Mesendoderm (in vitro differentiated cells): Measurements from ENCODE around the gene OR56B4.
A peak's percentile ranks its signal among the peaks of the same experiment; 100 is the strongest.
"Not testable (repeated sequence)": the region's sequence is repeated elsewhere in the genome, so short reads cannot be mapped to it uniquely, and the experiment has no call there.

ENCODE experiments used
- DNase-seq: peaks from one replicate; pipeline ENCODE4 v3.0.0; 2013
- H2AK5ac ChIP-seq: 2 replicates; pipeline ENCODE4 v1.6.1; 2013; ENCODE audit warnings: low read length, inconsistent platforms
- H2BK120ac ChIP-seq: 2 replicates; pipeline ENCODE4 v1.6.1; 2013; ENCODE audit warnings: low read depth, mild to moderate bottlenecking, low read length, moderate library complexity, mixed read lengths
- H2BK15ac ChIP-seq: replicated peaks from 2 replicates; pipeline ENCODE4 v1.6.1; 2013; ENCODE audit warnings: low read depth, mild to moderate bottlenecking, moderate library complexity
- H2BK5ac ChIP-seq: 2 replicates; pipeline ENCODE4 v1.6.1; 2013; ENCODE audit warnings: low read length, inconsistent platforms
- H3K18ac ChIP-seq: 2 replicates; pipeline ENCODE4 v1.6.1; 2013; ENCODE audit warnings: mild to moderate bottlenecking, low read length, mixed read lengths
- H3K23ac ChIP-seq: one replicate; pipeline ENCODE4 v1.6.1; 2013; ENCODE audit warnings: low read length
- H3K27ac ChIP-seq: 2 replicates; pipeline ENCODE4 v1.5.1; 2013; ENCODE audit warnings: low read depth, mild to moderate bottlenecking, inconsistent platforms, low read length, moderate library complexity
- H3K27me3 ChIP-seq: 2 replicates; pipeline ENCODE4 v1.6.1; 2013; ENCODE audit warnings: low read length, control low read depth, mild to moderate bottlenecking, inconsistent platforms; ENCODE audit not compliant: insufficient read depth, poor library complexity
- H3K36me3 ChIP-seq: 2 replicates; pipeline ENCODE4 v1.6.1; 2013; ENCODE audit warnings: low read length, inconsistent platforms; ENCODE audit not compliant: control insufficient read depth, insufficient read depth
- H3K4ac ChIP-seq: one replicate; pipeline ENCODE4 v1.6.1; 2013; ENCODE audit warnings: low read depth, mild to moderate bottlenecking, low read length, moderate library complexity
- H3K4me1 ChIP-seq: 2 replicates; pipeline ENCODE4 v1.6.1; 2013; ENCODE audit warnings: low read depth, low read length, inconsistent platforms; ENCODE audit not compliant: control insufficient read depth
- H3K4me2 ChIP-seq: 2 replicates; pipeline ENCODE4 v1.6.1; 2013; ENCODE audit warnings: low read length
- H3K4me3 ChIP-seq: 2 replicates; pipeline ENCODE4 v1.5.1; 2013; ENCODE audit warnings: mild to moderate bottlenecking, low read length
- H3K56ac ChIP-seq: one replicate; pipeline ENCODE4 v1.6.1; 2013; ENCODE audit warnings: low read length
- H3K79me1 ChIP-seq: 2 replicates; pipeline ENCODE4 v1.6.1; 2013; ENCODE audit warnings: low read length, inconsistent platforms
- H3K79me2 ChIP-seq: 2 replicates; pipeline ENCODE4 v1.6.1; 2013; ENCODE audit warnings: mild to moderate bottlenecking, low read length; ENCODE audit not compliant: control insufficient read depth, insufficient read depth
- H3K9ac ChIP-seq: 2 replicates; pipeline ENCODE4 v1.6.1; 2013; ENCODE audit warnings: low read length, inconsistent platforms
- H4K5ac ChIP-seq: one replicate; pipeline ENCODE4 v1.6.1; 2013; ENCODE audit warnings: low read length
- H4K8ac ChIP-seq: one replicate; pipeline ENCODE4 v1.6.1; 2013; ENCODE audit warnings: low read depth, mild to moderate bottlenecking, control low read depth, low read length, moderate library complexity
- WGBS: extraction: QIAGEN DNeasy Blood & Tissue Kit; methylation state at CpG from one replicate; pipeline ENCODE4 v1.1.7; 2013; ENCODE audit warnings: low lambda C conversion rate, missing lambda C conversion rate; ENCODE audit not compliant: insufficient coverage; ENCODE audit errors: extremely low coverage; 5-methylcytosine and 5-hydroxymethylcytosine counted together

The OR56B4 gene

DNA sequence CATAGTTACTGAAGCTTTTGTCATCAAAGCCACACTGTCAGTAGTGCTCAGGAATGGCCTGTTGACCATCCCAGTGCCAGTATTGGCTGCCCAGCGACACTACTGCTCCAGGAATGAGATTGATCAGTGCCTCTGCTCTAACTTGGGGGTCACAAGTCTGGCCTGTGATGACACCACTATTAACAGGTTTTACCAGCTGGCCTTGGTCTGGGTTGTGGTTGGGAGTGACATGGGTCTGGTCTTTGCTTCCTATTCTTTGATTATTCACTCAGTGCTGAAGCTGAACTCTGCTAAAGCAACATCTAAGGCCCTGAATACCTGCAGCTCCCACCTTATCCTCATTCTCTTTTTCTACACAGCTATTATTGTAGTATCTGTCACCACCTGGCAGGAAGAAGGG is 21.5 kb downstream of the OR56B4 start:
- Histone ChIP-seq H3K4me3 (no peak overlapping the region), H3K4me2 (no peak overlapping the region)
- no CpG with 5 or more reads among the region's 1 CpG for WGBS

DNA sequence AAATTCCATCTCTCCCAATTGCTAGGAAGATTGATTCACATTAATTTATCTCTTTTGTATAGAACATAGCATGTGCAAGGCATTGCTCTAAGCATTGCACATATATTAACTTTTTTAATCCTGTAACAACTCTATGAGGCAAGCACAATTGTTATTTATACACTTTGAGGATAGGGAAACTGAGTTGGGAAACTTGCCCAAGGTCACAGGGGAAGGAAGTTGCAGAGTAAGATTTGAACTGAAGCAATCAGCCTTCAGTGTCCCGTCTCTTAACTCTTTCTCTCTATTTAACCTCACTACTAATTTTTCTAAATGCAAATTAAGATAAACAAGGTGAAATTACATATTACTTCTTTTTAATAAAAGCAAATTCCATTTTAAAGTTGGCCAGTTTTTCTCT is 22.2 kb downstream of the OR56B4 start:
- no peaks in the 10 kb centered on the region for H3K79me1 ChIP-seq
- no peak overlapping the region for H3K4ac ChIP-seq
- WGBS = no CpG with 5 or more reads among the region's 1 CpG
- no peak overlapping the region for H3K4me3 ChIP-seq
- H3K4me1 ChIP-seq = no peaks in the 10 kb centered on the region
- no peak overlapping the region for H2BK120ac ChIP-seq
- no peak overlapping the region for H4K5ac ChIP-seq
- H3K18ac ChIP-seq = no peak overlapping the region
- no peak overlapping the region for H3K27ac ChIP-seq
- no peaks in the 10 kb centered on the region for H3K27me3 ChIP-seq
- H3K4me2 ChIP-seq = no peak overlapping the region
- no peak overlapping the region for H4K8ac ChIP-seq
- H3K36me3 ChIP-seq = no peaks in the 10 kb centered on the region
- no peak for DNase-seq
- H2BK15ac ChIP-seq = no peak overlapping the region
- no peak overlapping the region for H3K9ac ChIP-seq
- no peak overlapping the region for H2AK5ac ChIP-seq
- no peak overlapping the region for H2BK5ac ChIP-seq
- no peaks in the 10 kb centered on the region for H3K79me2 ChIP-seq
- no peak overlapping the region for H3K23ac ChIP-seq
- no peak overlapping the region for H3K56ac ChIP-seq

More for the DNA sequence above, 21.5 kb downstream of the OR56B4 start:
- H3K36me3 ChIP-seq = no peaks in the 10 kb centered on the region
- no peak for DNase-seq
- no peaks in the 10 kb centered on the region for H3K27me3 ChIP-seq
- H3K56ac ChIP-seq = no peak overlapping the region
- H3K18ac ChIP-seq = no peak overlapping the region
- no peak overlapping the region for H2AK5ac ChIP-seq
- H3K4ac ChIP-seq = no peak overlapping the region
- no peak overlapping the region for H2BK120ac ChIP-seq
- no peak overlapping the region for H3K9ac ChIP-seq
- no peak overlapping the region for H3K23ac ChIP-seq
- no peaks in the 10 kb centered on the region for H3K4me1 ChIP-seq
- no peak overlapping the region for H3K27ac ChIP-seq
- H2BK15ac ChIP-seq = no peak overlapping the region
- no peaks in the 10 kb centered on the region for H3K79me1 ChIP-seq
- no peak overlapping the region for H2BK5ac ChIP-seq
- no peak overlapping the region for H4K5ac ChIP-seq
- H3K79me2 ChIP-seq = no peaks in the 10 kb centered on the region
- no peak overlapping the region for H4K8ac ChIP-seq

DNA sequence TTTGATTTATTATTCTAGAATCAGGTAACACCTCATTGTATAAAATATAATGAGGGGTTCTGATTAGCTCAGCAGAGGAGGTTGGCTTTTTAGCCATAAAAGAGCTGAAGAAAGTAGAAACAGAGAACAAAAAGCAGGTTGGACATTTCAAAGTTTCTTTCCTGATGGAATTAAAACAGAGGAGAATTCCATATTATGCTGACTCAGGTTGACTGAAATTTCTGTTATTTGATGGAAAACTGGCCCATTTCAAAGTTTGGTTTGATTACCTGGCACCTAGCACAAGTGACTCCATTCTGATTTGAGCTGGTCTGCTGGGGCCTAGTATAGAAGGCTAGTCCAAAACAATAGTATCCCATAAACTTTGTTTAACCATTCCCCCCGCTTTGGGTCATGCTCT is 24.9 kb downstream of the OR56B4 start:
- Histone ChIP-seq H3K23ac (no peak overlapping the region), H4K5ac (no peak overlapping the region), H3K4ac (no peak overlapping the region), H4K8ac (no peak overlapping the region), H3K4me3 (no peak overlapping the region), H3K79me2 (no peaks in the 10 kb centered on the region), H3K18ac (no peak overlapping the region), H3K79me1 (no peaks in the 10 kb centered on the region), H3K4me1 (peaks cover 2% of the 10 kb centered on the region), H2BK5ac (no peak overlapping the region), H3K9ac (no peak overlapping the region), H3K36me3 (no peaks in the 10 kb centered on the region), H2AK5ac (no peak overlapping the region), H3K4me2 (no peak overlapping the region), H2BK15ac (no peak overlapping the region), H2BK120ac (no peak overlapping the region), H3K27me3 (no peaks in the 10 kb centered on the region), H3K27ac (no peak overlapping the region), H3K56ac (no peak overlapping the region)
- no peak for DNase-seq
- WGBS = no CpG with 5 or more reads among the region's 1 CpG

DNA sequence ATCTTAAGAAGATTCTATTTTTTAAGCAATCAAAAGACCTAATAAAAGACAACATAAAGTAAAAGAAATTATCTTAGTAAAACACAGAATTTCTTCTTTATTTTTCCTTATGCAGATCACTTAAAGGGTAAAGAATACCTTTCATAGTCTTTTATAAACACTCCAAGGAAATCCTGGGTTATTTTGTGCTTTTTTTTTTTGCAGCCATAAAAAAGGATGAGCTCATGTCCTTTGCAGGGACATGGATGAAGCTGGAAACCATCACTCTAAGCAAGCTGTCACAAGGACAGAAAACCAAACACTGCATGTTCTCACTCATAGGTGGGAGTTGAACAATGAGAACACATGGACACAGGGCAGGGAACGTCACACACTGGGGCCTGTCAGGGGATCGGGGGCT is 28.5 kb downstream of the OR56B4 start:
- not testable (repeated sequence) for H2AK5ac ChIP-seq, H3K18ac ChIP-seq, H3K79me2 ChIP-seq, H4K5ac ChIP-seq, H3K4me3 ChIP-seq, DNase-seq, H3K4me1 ChIP-seq, H3K4me2 ChIP-seq, H2BK5ac ChIP-seq, H4K8ac ChIP-seq, H3K9ac ChIP-seq, H3K79me1 ChIP-seq, H2BK120ac ChIP-seq, H3K27ac ChIP-seq, H3K36me3 ChIP-seq, H3K4ac ChIP-seq, H3K56ac ChIP-seq, H3K23ac ChIP-seq, H3K27me3 ChIP-seq, H2BK15ac ChIP-seq
- no CpG with 5 or more reads among the region's 2 CpGs for WGBS

DNA sequence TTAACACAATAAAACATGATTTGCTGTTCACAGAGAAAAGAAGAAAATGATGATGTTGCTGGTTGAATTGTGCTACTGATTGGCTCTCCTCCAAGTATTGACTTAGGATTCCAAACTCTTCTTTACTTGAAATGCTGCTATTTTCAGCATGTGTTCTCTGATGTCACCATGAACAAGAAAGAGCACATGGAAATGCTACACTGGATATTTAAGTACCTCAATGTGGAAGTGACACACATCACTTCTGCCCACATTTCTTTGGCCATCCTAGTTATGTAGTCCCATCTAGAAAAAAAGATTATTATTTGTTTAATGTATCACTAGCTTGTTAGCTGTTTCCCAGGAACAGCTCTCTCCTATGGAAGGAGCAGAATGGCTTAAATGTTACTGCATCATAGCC is 35.5 kb downstream of the OR56B4 start:
- H4K8ac ChIP-seq = no peak overlapping the region
- H2BK5ac ChIP-seq = no peak overlapping the region
- DNase-seq = no peak
- H3K4ac ChIP-seq = no peak overlapping the region
- H2BK15ac ChIP-seq = no peak overlapping the region
- H3K36me3 ChIP-seq = no peaks in the 10 kb centered on the region
- no peaks in the 10 kb centered on the region for H3K4me1 ChIP-seq
- no peak overlapping the region for H3K23ac ChIP-seq
- H3K27ac ChIP-seq = no peak overlapping the region
- no peaks in the 10 kb centered on the region for H3K79me1 ChIP-seq
- H3K4me3 ChIP-seq = no peak overlapping the region
- no peak overlapping the region for H4K5ac ChIP-seq
- H2BK120ac ChIP-seq = no peak overlapping the region
- H2AK5ac ChIP-seq = no peak overlapping the region
- peak overlapping the region; percentile 38 for H3K56ac ChIP-seq
- H3K9ac ChIP-seq = no peak overlapping the region
- no peak overlapping the region for H3K18ac ChIP-seq
- no peaks in the 10 kb centered on the region for H3K27me3 ChIP-seq
- H3K4me2 ChIP-seq = no peak overlapping the region
- H3K79me2 ChIP-seq = no peaks in the 10 kb centered on the region

DNA sequence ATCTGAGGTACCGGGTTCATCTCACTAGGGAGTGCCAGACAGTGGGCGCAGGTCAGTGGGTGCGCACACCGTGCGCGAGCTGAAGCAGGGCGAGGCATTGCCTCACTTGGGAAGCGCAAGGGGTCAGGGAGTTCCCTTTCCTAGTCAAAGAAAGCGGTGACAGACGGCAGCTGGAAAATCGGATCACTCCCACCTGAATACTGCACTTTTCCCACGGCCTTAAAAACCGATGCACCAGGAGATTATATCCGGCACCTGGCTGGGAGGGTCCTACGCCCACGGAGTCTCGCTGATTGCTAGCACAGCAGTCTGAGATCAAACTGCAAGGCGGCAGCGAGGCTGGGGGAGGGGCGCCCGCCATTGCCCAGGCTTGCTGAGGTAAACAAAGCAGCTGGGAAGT is 36.3 kb downstream of the OR56B4 start:
- not testable (repeated sequence) for H2BK120ac ChIP-seq, H3K27ac ChIP-seq, H3K79me2 ChIP-seq, H4K5ac ChIP-seq, H3K79me1 ChIP-seq, H2AK5ac ChIP-seq, H3K4ac ChIP-seq, H3K23ac ChIP-seq, H4K8ac ChIP-seq, H2BK15ac ChIP-seq, H3K4me2 ChIP-seq, H3K4me3 ChIP-seq, H3K4me1 ChIP-seq, H3K27me3 ChIP-seq, H3K9ac ChIP-seq, DNase-seq, H2BK5ac ChIP-seq, H3K36me3 ChIP-seq
- WGBS = no CpG with 5 or more reads among the region's 21 CpGs
- H3K56ac ChIP-seq = peak overlapping the region; percentile 73
- H3K18ac ChIP-seq = peak overlapping the region; percentile 18
